GM21526 (cell line): ENCODE data around the gene PYGL.

Source experiments
- ATAC-seq: cut with Tn5 transposase; IDR thresholded peaks from one replicate; pipeline ENCODE4 v1.9.1; 2021; ENCODE audit warnings: moderate library complexity; ENCODE audit not compliant: unreplicated experiment, low FRiP score

PYGL gene

DNA sequence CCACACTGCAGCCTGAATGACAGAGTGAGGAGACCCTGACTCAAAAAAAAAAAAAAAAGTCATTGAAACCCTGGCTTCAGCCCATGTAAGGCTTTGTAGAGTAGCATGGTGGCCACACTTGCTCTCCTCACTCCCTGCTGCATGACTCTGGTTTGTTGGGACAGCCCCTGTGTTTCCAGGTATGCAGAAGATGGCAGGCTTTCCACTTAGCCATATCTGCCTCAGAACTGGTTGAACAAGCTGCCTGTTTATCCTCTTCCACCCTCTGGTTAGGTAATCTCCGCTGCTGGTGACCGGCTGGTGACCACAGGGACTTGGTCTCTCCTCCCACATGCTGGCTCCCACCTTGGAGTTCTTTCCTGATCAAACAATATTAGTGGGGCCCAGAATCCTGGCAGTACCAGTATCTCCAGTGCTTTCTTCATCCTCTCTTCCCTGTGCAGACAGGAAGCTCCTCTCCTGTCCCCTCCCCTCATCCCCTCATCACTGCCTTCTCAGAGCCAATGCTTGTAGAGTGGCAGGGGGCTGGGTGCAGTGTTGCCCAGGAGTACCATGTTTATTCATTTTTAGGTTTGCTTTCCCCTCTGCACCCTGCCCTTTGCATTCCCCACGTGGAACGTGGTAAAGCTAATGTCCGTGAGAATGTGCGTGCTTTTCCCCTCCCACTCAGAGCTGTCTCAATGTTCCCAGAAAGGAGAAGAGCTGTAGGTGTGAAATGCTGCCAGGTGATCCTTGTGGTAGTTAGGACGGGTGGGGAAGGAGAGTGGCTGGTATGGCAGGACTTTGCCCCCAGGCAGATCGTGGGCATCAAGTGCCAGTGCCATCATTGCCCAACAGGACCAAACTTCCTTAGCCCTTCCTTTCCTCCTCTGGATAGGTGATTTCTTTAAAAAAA is 61.1 kb downstream of the PYGL start:
- ATAC-seq, result no peak

DNA sequence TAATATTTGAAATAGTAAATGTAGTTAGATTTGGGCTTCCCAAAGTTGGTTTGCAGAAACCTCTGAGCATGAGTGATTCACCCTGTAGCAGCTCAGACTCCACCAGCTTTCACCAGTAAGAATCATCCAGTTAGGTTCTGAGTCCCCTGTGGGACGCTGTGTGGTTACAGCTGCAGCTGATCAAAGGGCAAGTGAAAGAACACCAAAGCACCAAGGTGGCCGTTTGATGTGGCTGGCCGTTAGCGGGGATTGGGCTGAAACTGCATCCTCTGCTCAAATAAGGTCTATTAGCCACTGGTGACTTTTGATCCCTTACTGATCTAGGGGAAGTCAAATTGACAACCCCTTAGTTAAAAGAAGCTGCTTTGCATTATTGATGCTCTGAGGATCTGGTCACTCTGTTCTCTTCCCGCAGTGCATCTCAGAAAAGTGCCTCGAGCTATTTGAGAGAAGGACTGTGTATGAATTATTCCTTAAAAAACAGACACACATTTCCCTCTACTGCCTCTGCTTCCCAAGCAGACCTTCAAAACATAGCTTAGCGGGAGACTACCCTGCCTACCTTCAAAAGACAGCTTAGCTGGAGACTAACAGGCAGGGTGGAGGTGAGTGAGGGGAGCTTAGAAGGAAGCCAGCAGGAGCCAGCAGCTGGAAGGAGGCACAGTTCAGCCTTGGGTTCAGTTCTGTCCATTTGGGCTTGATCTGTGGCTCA is 68.8 kb downstream of the PYGL start:
- peak; percentile 86 for ATAC-seq

DNA sequence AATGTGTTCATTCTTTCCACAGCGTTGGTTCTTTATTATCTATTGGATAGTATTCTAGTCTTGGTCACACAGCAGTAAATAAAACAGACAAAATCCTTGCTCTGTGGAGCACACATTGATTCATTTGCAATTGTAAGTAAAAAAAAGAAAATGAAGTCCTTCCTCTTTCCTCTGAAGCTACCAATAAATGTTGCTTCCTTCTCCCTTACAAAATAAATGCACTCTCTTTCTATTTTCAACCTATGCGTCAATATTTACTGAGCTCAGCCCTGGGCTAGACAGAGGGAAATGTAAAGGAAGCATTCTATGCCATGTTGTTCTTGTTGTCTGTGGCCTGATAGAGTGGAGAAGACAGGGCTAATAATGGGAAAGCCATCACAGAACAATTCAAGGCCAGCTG is 69.5 kb downstream of the PYGL start:
- no peak for ATAC-seq

DNA sequence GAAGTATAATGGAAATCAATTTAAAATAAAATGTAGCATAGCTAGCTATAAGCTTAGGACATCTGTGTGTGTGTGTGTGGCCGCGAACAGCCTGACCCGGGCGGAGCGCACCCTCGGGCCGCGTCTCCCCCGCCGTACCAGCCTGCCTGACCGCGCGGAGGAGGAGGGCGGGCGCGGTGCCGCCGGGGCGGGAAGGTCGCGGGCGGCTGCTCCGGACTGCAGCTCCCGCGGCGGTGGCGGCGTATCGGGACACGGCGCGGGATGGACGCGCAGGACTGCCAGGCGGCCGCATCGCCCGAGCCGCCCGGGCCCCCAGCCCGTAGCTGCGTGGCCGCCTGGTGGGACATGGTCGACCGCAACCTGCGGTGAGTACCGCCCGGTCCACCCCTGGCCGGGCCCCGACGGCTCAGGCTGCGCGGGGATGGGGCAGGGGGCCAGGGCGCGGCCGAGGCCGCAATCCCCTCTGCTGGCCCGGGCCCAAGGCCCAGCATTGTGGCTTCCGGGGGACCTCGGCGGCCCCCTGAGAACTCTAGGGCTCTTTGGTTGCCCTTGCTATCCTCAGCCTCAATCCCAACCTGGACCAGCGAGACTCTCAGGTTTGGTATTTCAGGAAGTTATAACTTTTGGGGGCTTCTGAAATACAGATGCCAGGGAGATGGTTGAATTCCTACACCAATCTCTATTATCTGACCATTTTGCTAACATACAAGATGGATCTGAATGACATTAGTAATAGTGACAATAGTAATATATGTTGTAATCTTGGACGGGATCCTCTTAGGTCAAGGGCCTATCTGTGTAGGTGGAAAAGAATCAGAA is 72.2 kb downstream of the PYGL start, which contains the start of gene ABHD12B:
ABHD12B (plus strand) TSS at position 140 of the 819 bp plus-strand sequence; CDS start at position 262, 122 bp downstream.
- no peak for ATAC-seq

DNA sequence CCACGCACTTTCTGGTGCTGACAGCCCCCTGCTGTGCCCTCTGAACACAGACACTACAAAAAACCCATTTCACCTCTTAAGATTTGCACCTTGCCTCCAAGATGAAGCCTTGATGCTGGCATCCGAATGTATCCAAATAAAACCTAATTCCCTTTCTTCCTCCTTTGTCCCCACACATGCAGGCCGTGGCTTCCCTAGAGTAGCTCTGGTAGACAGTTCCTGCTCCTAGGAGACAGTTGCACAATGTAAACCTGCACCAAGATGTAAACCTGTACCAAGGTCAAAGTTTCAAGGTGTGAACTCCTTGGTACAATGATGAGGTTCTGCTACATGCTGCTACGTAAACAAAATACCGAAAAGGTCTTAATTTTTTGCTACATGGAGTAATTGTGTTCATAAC is 73.1 kb downstream of the PYGL start:
- ATAC-seq, result no peak

DNA sequence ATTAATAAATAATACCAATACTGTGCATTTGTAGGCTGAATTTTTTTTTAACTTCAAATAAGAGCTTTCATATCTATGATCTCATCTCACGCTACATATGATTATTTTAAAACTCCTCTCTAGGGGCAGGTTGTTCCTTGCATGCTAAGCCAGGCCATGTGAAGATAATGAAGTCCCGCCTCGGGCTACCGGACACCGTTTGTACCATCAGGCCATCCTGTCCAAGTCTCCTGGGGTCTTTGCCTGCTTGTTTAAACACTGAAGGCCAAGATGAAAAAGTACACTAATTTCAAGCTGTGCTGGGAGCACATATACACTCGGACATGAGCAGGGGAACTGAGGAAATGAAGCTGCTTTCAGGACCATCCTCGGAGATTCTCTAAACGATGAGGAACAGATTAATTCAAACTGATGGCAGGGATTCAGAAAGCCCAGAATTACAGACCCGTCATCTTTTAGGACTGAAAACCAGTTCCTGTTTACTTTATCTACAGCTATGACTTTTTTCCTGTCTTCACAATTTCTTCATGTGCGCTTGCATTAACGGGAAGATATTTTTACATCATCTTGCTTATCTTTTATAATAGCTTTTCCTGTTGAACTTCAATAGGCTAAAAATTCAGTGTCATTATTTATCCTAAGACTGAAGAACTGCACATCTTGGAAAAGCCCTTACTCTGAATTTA is 78.7 kb downstream of the PYGL start:
- no peak for ATAC-seq

DNA sequence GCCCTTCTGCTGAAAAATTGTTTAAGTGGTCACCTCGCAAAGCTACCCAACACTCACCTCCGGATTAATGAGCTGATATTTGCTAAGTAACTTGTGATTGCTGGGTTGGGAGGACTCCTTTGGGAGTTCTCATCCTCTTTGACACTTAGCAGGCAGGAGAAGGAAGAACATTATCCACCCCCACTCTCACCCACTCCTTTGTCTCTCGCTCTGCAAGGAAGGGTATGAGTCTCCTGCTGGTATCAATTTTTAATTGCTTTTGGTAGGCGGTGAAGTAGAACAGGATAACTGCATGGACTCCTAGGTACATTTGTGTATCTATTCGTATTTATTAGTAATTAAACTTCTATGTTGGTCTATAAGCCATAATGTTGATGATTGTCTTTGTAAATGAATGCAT is 79.3 kb downstream of the PYGL start:
- ATAC-seq, result no peak

DNA sequence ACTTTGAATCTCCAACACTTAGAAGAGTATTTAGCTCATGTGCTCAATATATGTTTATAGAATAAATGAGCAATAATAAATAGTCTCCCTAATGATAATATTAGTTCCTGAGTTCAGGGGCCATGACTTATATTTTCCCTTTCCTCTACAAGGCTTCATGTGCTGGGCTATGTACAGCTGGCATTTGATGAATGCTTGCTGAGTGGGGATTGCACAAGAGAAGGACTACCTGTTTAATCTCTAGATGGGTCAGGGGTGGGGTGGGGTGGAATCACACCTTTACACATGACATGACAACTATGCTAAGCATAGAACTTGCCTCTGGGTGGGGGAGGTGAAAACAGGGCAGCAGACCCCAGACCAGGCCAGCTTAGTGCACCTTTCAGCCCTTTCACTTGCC is 80.0 kb downstream of the PYGL start:
- ATAC-seq, result no peak

DNA sequence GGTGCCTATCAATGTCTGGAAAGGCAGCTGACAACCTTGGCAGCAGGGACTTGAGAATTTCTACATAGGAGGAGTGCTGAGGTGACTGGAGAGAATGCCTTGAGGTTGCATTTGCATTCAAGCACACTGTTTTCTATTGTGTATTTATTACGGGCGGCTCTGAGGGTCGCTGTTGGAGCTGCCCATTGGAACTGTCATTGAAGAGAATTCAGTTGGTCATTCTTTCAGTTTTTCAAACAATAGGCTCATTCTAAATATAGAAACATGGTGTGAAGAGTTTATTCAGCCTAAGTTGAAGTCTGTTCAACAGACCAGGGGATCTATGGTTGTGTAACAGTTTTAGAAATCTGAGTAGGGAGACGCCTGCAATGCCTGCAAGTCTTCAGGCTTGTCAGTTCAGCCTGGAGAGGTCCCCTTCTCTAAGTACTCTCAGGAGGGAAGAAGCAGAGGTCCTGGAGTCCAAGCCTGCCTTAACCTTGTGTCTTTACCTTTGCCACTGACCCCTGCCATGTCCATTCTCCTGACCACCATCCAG is 82.2 kb downstream of the PYGL start:
- no peak for ATAC-seq

DNA sequence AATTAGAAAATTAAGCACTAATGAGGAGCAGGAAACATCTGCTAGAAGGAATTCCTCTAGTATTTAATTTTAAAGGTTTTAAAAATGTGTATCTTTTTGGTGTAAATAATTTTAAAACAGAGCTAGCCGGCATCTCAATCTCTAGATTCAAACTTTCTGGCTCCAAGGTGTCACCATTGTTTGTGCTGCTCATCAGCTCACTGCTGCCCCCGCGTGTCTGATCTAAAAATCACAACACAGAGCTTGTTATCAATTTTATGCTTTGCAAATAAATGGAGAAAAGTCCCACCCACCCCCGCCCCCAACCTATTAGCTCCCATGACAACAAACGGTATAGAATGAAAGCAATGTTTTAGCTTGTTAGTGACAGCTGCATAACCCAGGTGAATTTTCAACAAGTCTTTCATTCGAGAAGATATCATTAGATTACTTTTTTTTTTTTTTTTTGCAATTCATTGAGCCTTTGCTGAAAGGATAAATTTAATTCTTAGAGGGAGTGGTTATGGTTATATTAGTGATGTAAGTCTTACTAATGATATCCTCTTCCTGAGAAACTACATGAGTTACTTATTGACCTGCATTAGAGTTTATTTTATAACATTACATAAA is 83.7 kb downstream of the PYGL start:
- no peak for ATAC-seq

DNA sequence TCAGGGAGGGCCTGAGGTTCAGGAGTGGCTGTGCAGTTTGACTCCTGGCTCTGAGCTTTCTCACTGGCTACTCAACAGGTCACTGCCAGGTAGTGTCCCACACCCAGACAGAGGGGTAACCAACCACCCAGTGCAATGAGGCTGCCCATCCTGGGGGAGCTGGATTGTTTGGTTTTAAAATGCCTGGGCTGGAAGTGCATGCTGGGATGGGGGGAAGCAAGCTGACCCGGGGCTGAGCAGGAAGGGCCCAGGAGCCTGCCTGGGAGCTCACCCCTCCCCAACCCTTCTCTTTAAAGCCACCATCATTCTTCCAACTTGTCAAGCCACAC is 85.0 kb downstream of the PYGL start:
- no peak for ATAC-seq

DNA sequence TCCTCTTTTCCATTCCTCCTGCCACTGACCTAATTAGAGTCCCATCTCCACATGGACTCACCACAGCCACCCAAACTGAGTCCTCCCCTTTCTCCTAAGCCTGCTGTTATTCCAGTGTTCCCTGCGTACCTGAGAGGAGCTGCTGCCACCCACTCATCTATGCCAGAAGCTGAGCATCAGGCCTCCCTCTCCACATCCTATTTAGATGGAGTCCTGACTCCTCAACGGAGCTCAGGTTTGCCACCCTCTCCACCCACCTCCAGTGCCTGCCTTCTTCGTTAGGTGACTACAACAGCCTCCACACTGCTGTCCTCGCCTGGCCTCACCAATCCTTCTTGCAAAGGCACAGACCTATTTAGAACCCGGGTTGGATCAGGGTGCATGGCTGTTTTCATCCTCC is 87.6 kb downstream of the PYGL start:
- no peak for ATAC-seq

DNA sequence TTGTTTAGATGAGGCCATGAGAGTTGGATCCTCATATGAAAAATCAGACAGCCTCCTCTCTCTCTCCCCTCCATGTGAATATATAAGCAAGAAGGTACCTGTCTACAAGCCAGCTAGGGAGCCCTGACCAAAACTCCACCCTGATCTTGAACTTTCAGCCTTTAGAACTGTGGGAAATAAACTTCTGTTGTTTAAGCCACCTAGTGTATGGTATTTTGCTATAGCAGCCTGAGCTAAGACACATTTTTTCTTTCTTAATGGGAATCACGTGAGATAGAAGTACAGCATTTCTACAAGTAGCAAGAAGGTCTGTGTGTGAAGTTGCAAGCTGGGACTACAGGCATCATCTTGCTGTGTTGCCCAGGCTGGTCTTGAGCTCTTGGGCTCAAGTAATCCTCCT is 88.7 kb downstream of the PYGL start:
- ATAC-seq, result no peak
